Central memory CD4-positive, alpha-beta T cell (primary cell): ENCODE measurements around the gene ZFYVE27.

ENCODE experiments used
- DNase-seq: peaks from one replicate; pipeline ENCODE4 v3.0.0; 2022

ZFYVE27 gene

DNA sequence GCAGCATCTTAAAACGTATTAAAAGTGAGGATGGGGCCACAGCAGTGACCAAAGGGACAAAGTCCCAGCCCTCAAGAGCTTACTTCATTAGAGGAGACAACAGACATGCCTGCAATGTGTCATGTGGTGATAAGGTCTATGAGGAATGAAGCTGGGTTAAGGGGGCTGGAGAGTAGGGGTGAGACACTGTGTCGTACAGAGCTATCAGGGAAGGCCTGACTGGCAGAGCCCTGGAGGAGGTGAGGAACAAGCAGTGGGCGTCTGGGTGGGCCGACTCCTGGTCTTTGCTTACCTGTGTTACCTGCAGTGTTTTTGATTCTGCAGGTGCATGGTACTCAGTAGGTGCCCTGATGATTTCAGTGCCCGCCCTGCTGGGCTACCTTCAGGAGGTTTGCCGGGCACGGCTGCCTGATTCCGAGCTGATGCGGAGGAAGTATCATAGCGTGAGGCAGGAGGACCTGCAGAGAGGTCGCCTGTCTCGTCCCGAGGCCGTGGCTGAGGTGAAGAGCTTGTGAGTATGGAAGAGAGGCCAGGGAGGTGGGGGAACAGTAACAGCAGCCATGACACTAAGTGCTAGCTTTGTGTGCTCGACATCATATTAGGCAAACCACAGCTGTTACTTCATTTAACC lies 7.6 kb downstream of the ZFYVE27 start:
- no peak for DNase-seq

DNA sequence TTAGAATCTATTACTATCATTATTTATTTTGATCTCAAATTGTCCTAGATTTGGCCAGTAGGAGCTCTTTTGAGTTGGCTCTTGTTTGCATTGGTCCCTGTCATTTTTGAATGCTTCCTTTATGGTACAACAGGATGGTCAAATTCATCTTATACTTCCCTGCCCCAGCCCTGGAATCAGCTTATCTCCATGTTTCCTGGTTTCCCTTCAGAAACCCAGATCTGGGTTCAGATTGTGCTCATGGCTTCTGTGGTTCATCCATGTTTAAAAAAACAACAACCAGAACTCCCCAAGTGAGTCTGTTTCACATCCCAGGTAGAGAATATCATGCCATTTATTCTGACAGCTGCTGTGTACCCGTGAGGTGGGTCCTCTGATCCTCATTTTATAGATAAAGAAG lies 10.6 kb downstream of the ZFYVE27 start:
- no peak for DNase-seq

DNA sequence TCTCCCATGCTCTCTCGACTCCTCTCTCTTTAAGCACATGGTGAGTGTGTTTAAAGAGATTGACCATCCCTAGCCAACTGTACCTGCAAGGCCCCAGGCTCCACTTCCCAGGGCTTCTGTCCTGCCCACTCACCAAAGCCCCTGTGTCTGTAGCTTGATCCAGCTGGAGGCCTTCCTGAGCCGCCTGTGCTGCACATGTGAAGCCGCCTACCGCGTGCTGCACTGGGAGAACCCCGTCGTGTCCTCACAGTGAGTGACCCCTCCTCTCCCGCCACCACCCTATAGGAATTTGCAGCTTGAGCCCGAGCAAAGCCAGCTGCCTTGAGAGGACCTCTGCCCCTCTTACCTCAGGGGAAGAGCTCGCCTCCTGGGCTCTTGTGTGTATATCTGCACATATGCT lies 11.2 kb downstream of the ZFYVE27 start:
- DNase-seq: no peak

DNA sequence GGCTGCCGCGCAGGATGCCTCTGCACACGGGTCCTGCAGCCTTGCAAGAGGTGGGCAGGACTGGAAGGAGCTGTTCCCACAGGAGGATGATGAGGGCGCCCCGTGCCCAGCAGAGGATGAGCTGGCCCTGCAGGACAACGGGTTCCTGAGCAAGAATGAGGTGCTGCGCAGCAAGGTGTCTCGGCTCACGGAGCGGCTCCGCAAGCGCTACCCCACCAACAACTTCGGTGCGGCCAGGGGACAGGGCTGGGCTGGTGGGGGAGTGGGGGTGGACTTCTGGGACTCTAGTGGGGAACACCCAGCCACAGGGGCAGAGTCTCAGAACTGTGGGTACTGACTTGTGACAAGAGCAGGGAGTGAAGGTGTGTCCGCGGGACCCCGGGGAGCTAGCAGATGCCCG lies 16.0 kb downstream of the ZFYVE27 start:
- DNase-seq: no peak

DNA sequence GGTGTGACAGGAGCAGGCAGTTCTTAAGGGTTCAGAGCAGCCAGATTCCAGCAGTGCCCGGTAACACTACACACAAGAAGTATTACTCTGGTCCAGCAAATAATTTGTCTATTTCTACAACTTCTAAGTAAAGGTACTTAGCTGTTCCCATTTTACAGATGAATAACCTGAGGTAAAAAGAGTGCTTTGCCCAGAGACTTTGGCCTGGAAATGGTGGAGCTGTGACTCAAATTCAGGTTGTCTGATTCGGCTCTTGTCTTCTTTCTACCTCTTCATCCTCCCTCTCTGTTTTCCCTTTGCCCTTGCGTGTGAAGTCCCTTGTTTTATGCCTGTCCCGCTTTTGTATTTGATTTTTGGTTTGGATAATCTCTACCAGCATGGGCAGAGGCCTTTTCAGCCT lies 17.8 kb downstream of the ZFYVE27 start:
- no peak for DNase-seq

DNA sequence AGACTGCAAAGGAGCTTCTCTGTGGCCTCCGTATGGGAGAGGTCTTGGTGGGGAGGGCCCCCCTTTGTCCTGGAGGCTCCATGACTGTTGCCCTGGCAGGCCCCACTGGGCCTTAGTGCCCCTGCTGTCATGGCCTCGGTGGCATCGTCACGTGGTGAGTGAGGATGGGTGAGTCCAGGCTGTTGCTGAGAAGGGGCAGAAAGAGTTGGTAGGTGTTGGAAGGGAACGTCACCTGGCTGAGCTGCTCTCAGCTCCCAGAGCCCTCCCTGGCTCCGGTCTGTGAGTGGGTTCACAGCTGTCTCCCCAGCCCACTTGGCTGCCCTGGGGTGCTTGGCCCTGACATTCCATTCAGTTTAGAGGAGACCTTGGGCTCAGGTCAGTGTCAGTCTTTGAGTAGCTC lies 18.8 kb downstream of the ZFYVE27 start:
- no peak for DNase-seq

DNA sequence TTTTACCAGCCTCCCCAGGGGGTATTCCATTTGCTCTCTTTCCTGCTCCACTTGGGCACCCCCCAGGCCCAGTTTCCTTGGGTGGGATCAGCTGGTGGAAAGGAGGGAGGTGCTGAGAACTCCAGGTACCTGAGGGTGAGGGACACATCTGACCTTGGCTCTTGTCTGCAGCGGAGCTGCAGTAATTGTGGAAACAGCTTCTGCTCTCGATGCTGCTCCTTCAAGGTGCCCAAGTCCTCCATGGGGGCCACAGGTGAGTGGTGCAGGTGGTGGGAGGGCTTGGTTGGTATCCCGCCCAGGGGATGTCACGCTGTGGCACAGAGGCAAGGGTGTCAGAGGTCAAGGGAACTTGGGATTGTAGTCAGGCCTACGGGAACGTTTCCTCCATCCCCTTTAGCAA lies 20.5 kb downstream of the ZFYVE27 start:
- DNase-seq: no peak

DNA sequence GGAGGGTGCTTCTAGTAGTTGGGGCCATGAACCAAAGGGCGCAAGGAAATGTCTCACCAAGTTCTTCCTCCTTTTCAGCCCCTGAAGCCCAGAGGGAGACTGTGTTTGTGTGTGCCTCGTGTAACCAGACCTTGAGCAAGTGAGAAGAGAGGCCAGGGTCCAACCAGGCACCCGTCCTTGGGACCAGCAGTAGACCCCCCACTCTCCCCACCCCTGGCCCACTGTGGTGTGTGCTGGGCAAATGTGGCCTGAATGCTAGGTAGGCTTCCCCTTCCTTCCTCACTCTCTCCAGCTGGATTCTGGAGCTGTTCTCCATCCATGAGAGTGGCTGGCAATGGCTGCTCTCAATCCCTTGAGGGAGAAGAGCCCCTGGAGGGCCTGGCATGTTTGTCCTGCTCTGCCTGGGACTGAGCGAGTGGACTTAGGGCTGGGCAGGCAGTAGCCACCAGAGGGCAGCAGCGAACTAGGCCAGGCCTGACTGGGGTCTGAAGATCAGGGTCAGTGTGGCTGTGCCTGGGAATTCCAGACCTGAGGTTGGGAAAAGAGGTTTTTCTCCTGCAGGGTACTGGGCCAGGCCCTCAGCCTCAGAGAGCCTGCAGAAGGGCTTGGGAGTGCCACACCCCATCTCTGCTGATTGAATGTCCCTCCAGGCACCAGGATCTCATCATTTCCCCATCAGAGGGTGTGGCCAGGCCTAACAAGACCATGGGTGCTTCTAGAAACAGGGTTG lies 22.4 kb downstream of the ZFYVE27 start:
- DNase-seq: peak; percentile 15

DNA sequence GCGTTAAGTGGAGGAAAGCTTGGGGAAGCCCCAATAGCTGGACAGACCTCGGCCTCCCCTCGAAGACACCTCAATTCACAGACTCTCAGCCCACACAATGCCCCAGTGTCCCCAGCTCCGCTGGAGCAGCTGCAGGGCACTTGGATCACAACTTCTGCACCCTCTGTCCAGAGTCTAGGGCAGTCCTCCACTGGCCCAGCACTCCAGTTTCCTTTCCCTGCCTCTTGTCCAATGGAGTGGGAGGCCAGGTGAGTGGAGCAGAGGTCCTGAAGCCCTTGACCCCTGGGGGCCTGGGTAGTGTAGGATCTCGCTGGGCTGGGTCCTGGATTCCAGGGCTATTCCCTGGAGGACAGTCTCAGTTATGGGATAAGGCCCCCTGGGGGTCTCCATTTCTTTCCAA lies 23.0 kb downstream of the ZFYVE27 start:
- DNase-seq: no peak

DNA sequence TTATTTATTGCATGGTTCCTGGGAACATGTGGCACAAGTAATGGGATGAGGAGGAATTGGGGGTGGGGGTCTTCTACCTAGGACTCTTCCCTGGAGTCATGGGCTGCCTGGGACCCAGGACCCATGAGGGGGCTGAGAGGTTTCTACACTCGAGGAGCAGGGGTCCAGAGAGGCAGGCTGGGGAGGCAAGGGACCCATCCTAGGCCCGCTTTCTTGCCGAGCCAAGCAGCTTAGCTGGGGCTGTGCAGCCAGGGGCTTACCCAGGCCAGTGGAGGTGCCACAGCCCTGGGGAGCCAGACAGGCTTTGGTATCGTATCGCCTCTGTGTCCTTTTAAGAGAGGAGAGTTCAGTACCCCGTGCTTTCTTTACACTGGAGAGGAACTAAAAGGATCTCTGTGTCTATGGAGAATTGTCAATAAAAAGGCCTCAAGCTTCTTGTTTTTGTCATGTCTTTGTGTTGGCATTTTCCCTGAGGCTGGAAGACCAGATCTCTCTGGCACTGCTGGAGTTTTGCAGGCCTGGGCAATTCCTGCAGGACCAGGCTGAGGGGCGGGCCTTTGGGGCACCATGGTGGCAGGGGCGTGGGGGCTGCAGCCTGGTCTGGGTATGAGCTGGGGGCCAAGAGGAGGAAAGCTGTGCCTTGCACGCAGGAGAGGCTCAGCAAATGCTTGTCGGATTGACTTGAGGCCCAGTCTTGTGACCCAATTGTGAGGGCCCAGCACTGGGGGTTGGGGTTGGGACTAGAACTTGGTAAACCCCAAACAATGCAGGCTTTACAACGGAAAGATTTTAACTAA lies 23.7 kb downstream of the ZFYVE27 start:
- no peak for DNase-seq

DNA sequence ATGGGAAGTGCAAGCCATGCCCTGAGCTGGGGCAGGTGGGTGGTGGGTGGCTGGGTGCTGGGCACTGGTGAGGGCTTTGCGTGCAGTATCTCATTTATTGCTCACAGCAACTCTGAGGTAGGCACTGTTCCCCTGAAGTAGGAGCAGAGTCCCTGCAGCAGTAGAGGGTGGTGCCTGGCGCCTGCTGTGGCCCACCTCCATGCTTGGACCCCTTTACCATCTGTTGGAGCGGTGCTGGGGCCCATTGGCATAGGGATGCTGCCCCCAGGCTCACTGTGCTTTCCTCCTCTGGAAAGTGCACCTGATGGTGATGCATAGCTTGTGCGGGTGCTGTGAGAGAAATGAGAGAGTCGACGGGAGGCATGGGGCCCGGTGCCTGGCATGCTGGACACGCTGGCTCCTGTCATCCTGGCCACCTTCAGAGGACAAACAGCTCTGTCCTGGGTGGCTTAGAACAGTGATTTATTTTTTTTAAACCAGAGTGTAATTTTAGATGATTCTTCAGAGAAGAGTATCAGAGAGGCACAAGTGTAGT lies 24.5 kb downstream of the ZFYVE27 start:
- no peak for DNase-seq

DNA sequence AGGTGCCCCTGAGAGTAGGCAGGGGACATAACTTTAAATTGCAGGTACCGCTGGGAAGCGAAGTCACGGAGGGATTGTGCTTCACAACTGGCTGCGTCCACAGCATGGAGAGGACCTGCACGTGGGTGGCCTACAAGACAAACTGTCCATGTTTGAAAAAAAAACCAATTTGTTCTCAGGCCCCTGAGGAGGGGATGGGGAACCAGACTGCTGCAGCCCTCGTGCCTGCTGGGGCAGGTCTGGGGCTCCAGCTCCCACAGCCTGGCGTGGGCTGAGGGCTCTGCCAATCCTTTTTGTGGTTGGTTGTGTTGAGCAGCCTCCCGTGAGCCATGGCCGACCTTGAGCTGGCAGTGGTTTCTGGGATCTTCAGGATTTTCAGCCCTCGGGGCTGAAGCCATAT lies 25.1 kb downstream of the ZFYVE27 start:
- no peak for DNase-seq

DNA sequence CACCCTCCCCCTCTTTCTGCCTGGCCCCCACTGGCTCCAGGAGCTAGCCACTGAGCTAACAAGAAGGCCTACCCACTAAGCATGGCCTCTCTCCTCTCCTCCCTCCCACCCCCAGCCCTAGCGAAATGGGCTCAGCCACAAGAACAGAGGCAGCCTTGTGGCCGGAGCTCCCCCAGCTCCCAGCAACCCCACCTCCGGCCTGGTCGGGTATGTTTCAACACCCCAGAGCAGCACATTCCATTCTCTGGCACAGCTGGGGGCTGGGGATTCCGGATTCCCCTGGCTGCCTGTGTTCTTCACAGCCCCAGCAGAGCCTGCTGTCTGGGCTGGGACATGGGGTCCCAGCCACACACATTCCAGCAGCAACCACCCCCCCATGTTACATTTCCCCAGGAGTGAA lies 25.9 kb downstream of the ZFYVE27 start:
- no peak for DNase-seq

DNA sequence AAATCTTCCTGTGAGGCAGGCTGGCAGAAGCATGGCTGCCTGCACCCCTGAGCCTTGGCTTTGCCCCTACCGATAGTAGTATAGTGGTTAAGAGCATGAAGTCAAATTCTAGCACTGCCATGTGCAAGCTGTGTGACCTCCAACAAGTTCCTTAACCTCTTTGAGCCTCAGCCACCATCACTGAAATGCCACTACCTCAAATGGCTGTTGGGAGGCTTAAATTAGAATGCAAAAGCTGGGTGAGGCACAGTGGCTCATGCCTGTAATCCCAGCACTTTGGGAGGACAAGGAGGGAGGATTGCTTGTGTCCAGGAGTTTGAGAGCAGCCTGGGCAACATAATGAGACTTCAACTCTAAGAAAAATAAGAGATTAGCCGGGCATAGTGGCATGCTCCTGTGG lies 26.5 kb downstream of the ZFYVE27 start:
- DNase-seq: no peak

DNA sequence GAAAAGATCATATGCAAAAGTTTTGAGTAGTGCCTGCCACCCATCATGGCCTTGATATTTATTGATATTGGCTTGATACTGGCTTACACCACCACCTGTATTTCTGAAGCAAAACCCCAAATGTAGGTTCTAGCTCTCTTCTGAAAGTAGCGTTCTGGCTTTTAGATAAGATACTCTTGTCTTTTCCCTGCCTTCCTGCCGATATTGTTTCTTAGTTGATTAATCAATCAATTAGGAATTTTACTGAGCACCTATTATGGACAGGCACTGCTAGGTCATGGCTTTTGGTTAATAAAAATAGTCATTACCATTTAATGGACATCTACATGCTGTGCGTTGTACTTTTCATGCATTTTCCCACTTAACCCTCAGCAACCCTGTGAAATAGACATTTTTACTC lies 27.0 kb downstream of the ZFYVE27 start:
- no peak for DNase-seq

DNA sequence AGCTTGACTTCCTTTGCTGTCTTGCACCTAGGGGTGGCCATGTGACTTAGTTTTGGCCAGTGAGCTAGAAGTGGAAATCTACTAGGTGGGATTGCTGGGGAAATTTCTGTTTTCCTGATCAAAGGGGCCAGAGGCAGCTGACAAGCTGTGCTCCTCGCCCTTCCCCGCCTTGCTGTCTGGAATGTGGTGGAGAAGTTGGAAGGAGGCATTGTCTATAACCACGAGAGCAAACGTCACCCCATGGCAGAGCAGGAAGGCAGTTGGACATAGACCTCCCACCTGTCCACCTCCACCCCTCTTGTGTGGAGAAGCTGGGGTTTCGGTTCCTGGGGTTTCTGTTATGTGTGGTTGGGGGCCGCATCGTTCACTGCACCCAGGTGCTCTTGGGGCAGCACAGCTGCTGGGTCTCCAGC lies 27.6 kb downstream of the ZFYVE27 start:
- DNase-seq: no peak

DNA sequence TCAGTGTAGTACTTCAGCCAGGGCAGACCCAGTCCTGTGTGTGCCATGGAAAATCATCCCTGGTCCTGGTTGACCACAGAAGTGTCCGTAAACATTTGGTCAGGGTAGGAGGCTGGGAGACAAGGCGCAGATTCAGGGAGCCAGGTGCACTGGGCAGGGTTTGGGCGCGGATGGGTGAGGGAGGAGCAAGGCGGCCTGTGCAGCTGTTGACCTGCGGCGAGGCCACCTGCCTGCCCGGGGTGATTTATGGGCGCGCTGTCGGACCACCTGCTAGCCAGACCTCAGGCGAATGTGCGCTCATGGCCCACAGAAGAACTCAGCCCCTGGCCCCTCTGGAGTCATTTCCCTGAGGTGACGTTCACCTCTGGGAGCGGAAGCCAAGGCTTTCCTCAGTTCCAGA lies 28.3 kb downstream of the ZFYVE27 start:
- DNase-seq: no peak

DNA sequence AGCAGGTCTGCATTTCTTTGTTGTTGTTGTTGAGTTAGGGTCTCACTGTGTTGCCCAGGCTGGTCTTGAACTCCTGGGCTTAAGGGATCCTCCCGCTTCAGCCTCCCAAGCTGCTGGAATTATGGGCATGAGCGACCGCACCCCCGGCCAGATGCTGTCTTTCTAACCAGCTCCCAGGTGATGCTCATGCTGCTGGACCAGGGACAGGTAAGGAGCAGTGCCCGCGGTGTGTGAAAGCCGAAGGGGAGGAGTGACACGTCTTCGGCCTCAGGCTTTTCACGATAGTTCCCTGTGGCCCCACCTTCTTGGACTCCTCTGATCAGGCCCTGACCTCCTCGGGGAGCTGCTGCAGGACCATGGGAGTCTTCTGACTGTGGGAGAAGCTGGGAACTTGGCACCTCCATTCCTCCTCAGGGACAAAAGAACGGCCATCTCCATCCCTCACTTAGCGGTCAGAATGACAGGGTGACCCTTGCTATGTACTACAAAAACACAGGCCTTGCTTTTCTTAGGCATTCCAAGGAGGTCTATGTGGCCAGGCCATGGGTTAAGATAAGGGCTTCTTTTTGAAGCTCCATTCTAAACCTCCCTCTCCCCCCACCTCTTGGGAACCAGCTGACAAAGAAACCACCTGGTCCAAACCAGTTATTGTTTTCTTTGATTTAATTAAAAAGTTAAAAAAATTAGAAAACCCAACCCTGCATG lies 29.3 kb downstream of the ZFYVE27 start:
- no peak for DNase-seq

DNA sequence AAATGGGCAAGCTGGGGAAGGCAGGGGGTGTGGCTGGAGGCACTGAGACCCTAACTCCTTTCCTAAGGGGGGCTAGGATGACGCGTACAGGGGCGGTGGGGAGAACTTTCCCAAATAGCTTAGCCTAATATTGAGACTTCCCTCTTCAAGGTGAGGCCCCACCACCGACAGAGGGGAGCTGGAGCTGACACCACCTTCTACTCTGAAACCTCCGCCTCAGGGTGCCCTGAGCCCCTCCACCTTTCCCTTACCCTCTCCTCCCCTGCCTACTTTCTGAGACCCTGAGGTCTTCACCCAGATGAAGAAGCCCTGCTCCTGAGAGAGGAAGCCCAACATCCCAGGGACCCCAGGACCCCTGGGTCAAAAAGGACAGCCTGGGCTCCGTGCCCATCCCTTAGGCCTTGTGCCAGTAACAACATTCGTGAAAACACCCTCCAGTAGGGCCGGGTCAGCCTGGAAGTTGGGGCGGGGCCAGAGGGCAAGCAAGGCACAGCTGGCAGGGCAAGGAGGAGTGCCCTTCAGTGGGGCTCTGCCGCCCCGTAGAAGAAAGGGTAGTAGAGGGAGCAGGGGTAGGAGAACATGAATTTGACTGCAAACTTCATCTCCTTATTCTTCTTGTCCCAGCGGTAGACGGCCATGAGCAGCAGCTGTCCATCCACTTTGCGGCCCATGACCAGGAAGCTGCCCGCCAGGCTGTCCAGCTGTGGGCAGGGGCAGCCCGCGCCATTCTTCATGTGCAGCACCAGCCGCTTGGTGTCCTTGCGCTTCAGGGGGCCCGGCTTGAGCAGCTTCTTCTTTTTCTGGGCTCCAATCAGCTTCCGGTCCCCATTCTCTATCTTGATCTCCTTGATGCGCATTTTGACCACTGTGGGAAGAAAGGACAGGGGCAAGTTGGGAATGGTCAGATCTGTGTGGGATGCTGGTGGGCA lies 30.3 kb downstream of the ZFYVE27 start:
- DNase-seq: no peak

DNA sequence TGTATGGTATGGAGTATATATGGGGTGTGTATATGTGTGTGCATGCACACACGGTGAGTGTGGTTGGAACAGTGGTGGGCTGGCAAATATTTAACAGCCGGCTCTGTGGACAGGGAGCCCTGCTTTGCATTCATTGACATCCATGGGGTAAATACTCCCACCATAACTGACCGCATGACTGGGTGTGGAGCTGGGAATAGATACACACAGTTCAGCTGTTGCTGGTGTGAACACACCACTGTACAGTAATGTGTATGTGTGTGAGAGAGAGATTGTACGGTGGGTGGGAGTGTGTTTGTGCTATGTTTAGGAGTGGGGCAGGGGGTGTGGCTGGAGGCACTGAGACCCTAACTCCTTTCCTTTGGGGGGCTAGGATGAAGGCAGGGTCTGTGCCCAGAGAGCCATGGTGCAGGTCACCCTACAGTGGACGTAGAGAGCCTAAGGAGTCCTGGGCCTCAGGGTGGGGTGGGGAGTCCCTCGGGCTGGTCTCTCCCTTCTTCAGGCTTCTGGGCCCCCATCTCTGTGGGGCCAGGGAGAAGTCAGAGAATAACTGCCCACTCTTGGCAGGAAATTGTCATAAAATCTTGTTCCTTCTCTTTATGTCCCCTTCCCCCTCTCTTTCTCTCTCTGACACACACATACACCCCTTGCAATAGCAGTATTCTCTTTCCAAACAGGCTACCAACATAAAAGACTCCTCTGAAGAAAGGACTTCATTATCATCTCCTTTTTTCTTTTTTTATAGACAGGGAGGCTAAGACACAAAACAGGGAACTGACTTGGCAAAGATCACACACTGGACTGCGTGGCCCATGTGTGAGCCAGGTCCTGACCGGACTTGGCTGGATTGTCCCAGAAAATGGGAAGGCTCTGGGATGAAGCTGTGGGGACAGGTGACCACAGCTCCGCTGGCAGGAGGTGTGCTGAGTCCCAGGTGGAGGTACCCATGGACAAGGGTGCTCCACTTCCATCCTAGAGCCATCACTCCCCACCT lies 31.7 kb downstream of the ZFYVE27 start:
- no peak for DNase-seq

DNA sequence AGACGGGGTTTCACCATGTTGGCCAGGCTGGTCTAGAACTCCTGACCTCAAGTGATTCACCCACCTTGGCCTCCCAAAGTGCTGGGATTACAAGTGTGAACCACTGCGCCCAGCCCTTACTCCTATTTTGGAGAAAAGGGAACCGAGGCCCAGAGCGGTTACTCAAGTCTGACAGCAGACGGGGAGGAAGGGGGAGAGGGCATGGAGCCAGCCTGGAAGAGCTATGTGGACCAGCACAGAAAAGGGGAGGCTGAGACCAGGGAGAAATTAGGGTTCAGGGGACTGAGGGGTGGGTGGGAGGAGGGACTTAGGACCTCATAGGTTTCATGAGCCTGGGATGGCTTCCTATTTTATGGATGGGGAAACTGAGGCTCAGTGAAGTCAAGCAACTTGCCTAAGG lies 33.3 kb downstream of the ZFYVE27 start:
- no peak for DNase-seq
